NB4 (cell line): ENCODE results near the gene HEBP1.

Experiments used
- DNase-seq: peaks from one replicate; pipeline ENCODE4 v3.0.0; 2010; ENCODE audit warnings: low read depth
- H3K4me3 ChIP-seq: one replicate; pipeline ENCODE4 v1.5.1; 2011; ENCODE audit warnings: mild to moderate bottlenecking, low read depth, low read length, moderate library complexity
- CTCF ChIP-seq: IDR thresholded peaks from one replicate; pipeline ENCODE4 v1.5.1; 2012; ENCODE audit warnings: low read depth, low read length
- MAX ChIP-seq: IDR thresholded peaks from 2 replicates; pipeline ENCODE4 v1.6.1; 2011; ENCODE audit warnings: low read depth, low read length
- MYC ChIP-seq: IDR thresholded peaks from 2 replicates; pipeline ENCODE4 v1.6.1; 2011; ENCODE audit warnings: low read depth, low read length
- POLR2A ChIP-seq: IDR thresholded peaks from 2 replicates; pipeline ENCODE4 v1.6.1; 2011; ENCODE audit warnings: mild to moderate bottlenecking; ENCODE audit not compliant: insufficient read length; ENCODE audit errors: extremely low read depth

HEBP1 gene

GRCh38 chr12:12933742-12934141 is 66.3 kb downstream of the HEBP1 start:
- no peak for DNase-seq
- H3K4me3 ChIP-seq, result no peak overlapping the region
- TF ChIP-seq CTCF, result no peak
- TF ChIP-seq MAX, result no peak
- no peak for TF ChIP-seq POLR2A
- no peak for TF ChIP-seq MYC

GRCh38 chr12:12930633-12931219 is 69.3 kb downstream of the HEBP1 start:
- no peak overlapping the region for H3K4me3 ChIP-seq
- TF ChIP-seq CTCF (no peak), POLR2A (no peak), MYC (no peak), MAX (no peak)
- peak; percentile 48 for DNase-seq

- DNase-seq, result no peak
- TF ChIP-seq MAX (no peak), MYC (no peak), CTCF (no peak), POLR2A (no peak)
- no peak overlapping the region for H3K4me3 ChIP-seq
Measured at GRCh38 chr12:12929696-12930095, 70.4 kb downstream of the HEBP1 start.

GRCh38 chr12:12927211-12928079 is 72.6 kb downstream of the HEBP1 start:
- no peak for DNase-seq
- H3K4me3 ChIP-seq, result no peak overlapping the region
- TF ChIP-seq MYC, result no peak
- TF ChIP-seq POLR2A, result no peak
- TF ChIP-seq MAX, result no peak
- TF ChIP-seq CTCF, result no peak

- no peak for DNase-seq
- no peak overlapping the region for H3K4me3 ChIP-seq
- TF ChIP-seq POLR2A (no peak), CTCF (no peak), MYC (no peak), MAX (no peak)
Measured at GRCh38 chr12:12926571-12927071, 73.4 kb downstream of the HEBP1 start.
